ENCODE data around the gene ANKRD34B. TPM values are rescaled to one million over a fixed set of nuclear protein-coding genes. Genes with fewer than 3 reads are reported as not detected.

ANKRD34B gene
- total and polyA plus RNA-seq, 2 of the 13 experiments (the other 11 are each of a cell fraction or from before 2014, with no cell fraction given): 0.01 to 0.04 TPM

DNA sequence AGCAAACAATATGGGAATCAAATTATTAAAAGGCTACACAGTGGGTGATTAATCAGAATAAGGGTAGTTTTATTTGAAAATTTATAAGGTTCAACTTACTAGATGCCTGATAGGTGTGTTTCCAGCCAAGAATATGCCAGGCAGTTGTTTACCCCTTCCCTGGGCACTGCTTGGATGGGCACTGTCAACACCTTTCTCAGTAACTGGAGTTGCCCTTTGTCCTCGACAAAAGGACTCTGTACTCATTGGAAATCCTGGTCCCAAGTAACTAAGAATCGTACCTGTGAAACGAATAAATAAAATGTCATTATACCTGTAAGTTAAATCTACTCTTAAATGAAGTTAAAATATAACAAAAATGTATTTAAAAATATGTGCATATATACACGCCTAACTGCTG, 15.0 kb downstream of the ANKRD34B start:
- no peak for ATAC-seq
- no TSS peak for BruUV-seq (replicated peaks)
- H3K9me3 ChIP-seq (ENCODE audit: low read length): no peaks in the 10 kb centered on the region

More for the DNA sequence above, 15.0 kb downstream of the ANKRD34B start:
- Histone ChIP-seq H2AFZ (ENCODE audit: low read length) (no peak overlapping the region), H3K79me2 (ENCODE audit: insufficient read depth, low read length) (no peaks in the 10 kb centered on the region), H3K4me1 (ENCODE audit: insufficient read depth, low read length) (no peaks in the 10 kb centered on the region), H3K4me3 (replicated peaks in 1 of 3; ENCODE audit: insufficient read depth in 1 of 3, low read depth in 2 of 3, low read length in 3 of 3) (no peak overlapping the region), H3K36me3 (replicated peaks in 1 of 2; ENCODE audit: control insufficient read depth in 1 of 2, insufficient read depth in 2 of 2, low read length in 2 of 2) (no peaks in the 10 kb centered on the region), H3K27ac (ENCODE audit: extremely low read length, insufficient read depth, low read length) (no peak overlapping the region), H4K20me1 (ENCODE audit: insufficient read depth, low read length) (no peaks in the 10 kb centered on the region), H3K4me2 (ENCODE audit: low read depth, low read length) (no peak overlapping the region), H3K27me3 (ENCODE audit: control insufficient read depth in 1 of 2, insufficient read depth in 2 of 2, low read length in 2 of 2) (peaks cover 2 to 21% of the 10 kb centered on the region in 2 experiments; a peak in 4 of 5 replicates), H3K9ac (ENCODE audit: insufficient read depth, low read depth, low read length) (no peak overlapping the region)
- intact Hi-C loops (cut with micrococcal nuclease; ENCODE audit: unreplicated experiment) (no loop called here), in situ Hi-C loops (cut with HindIII; ENCODE audit: extremely low pct_ligation_motif_present, low pct_unique_long_range_greater_than_20kb) (no loop called here)
- DNase-seq (ENCODE audit: low spot score) (no peak), FAIRE-seq (no peak)
- TF ChIP-seq, protein P1, sequence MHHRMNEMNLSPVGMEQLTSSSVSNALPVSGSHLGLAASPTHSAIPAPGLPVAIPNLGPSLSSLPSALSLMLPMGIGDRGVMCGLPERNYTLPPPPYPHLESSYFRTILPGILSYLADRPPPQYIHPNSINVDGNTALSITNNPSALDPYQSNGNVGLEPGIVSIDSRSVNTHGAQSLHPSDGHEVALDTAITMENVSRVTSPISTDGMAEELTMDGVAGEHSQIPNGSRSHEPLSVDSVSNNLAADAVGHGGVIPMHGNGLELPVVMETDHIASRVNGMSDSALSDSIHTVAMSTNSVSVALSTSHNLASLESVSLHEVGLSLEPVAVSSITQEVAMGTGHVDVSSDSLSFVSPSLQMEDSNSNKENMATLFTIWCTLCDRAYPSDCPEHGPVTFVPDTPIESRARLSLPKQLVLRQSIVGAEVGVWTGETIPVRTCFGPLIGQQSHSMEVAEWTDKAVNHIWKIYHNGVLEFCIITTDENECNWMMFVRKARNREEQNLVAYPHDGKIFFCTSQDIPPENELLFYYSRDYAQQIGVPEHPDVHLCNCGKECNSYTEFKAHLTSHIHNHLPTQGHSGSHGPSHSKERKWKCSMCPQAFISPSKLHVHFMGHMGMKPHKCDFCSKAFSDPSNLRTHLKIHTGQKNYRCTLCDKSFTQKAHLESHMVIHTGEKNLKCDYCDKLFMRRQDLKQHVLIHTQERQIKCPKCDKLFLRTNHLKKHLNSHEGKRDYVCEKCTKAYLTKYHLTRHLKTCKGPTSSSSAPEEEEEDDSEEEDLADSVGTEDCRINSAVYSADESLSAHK (CRISPR knock-in tag; IDR thresholded peaks at IDR 0.05; ENCODE audit: borderline replicate concordance): no peak
- TF ChIP-seq ZNF550 (CRISPR knock-in tag; IDR thresholded peaks at IDR 0.05; ENCODE audit: borderline replicate concordance) (no peak), PITX1 (CRISPR knock-in tag; IDR thresholded peaks at IDR 0.05) (no peak), ZNF607 (CRISPR knock-in tag; IDR thresholded peaks at IDR 0.05; ENCODE audit: borderline replicate concordance) (no peak), ZFP36L1 (CRISPR knock-in tag; IDR thresholded peaks at IDR 0.05) (no peak), ZSCAN29 (CRISPR knock-in tag; conservative IDR thresholded peaks at IDR 0.05) (no peak), YEATS4 (CRISPR knock-in tag; IDR thresholded peaks at IDR 0.05; ENCODE audit: borderline replicate concordance) (no peak), POLR2G (IDR thresholded peaks at IDR 0.05; ENCODE audit: low read depth, low read length) (no peak), ZMYM2 (CRISPR knock-in tag; IDR thresholded peaks at IDR 0.05) (no peak), RFX1 (IDR thresholded peaks at IDR 0.05) (no peak)
- TF ChIP-seq, protein P2, sequence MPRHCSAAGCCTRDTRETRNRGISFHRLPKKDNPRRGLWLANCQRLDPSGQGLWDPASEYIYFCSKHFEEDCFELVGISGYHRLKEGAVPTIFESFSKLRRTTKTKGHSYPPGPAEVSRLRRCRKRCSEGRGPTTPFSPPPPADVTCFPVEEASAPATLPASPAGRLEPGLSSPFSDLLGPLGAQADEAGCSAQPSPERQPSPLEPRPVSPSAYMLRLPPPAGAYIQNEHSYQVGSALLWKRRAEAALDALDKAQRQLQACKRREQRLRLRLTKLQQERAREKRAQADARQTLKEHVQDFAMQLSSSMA (CRISPR knock-in tag; IDR thresholded peaks at IDR 0.05): no peak
- TF ChIP-seq, protein P3, sequence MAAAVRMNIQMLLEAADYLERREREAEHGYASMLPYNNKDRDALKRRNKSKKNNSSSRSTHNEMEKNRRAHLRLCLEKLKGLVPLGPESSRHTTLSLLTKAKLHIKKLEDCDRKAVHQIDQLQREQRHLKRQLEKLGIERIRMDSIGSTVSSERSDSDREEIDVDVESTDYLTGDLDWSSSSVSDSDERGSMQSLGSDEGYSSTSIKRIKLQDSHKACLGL (CRISPR knock-in tag; IDR thresholded peaks at IDR 0.05): no peak
- ChIA-PET CTCF (ENCODE audit: low intra/inter-chr PET ratio, low total read pairs) (no interaction called here), POLR2A (no interaction called here)
- WGBS (ENCODE audit: low lambda C conversion rate): 7% methylated on average over 4 of the region's 4 CpGs
